GM23338 (cell line): ENCODE results near the gene ANAPC5. TPM values are rescaled to one million over a fixed set of nuclear protein-coding genes. Genes with fewer than 3 reads are reported as not detected.

ENCODE experiments used
- ATAC-seq: fragments of 200-7000 bp; cut with Tn5 transposase; 3 replicates; pipeline ENCODE4 v1.9.1; 2020
- DNase-seq: peaks from one replicate; pipeline ENCODE4 v3.0.0-alpha.2; 2015; ENCODE audit warnings: low spot score
- H2AFZ ChIP-seq: fragments of 200-600 bp; sonication (generic); 2 replicates; pipeline ENCODE4 v1.8.0; 2016; ENCODE audit warnings: antibody characterized with exemption, mild to moderate bottlenecking, moderate library complexity
- H3F3A ChIP-seq: fragments of 200-600 bp; sonication (generic); replicated peaks from 2 replicates; pipeline ENCODE4 v1.8.0; 2017; ENCODE audit warnings: antibody characterized with exemption, mixed run types, low read depth
- H3K27ac ChIP-seq: fragments of 200-600 bp; sonication (generic); 2 replicates; pipeline ENCODE4 v1.6.1; 2016; ENCODE audit warnings: low read depth
- H3K27me3 ChIP-seq: fragments of 200-600 bp; sonication (generic); 2 replicates; pipeline ENCODE4 v1.8.0; 2016; ENCODE audit warnings: mild to moderate bottlenecking, mixed run types, moderate library complexity; ENCODE audit not compliant: insufficient read depth
- H3K36me3 ChIP-seq: fragments of 200-600 bp; sonication (generic); 2 replicates; pipeline ENCODE4 v1.8.0; 2016; ENCODE audit warnings: mild to moderate bottlenecking; ENCODE audit not compliant: insufficient read depth
- H3K4me1 ChIP-seq: fragments of 200-600 bp; sonication (generic); 2 replicates; pipeline ENCODE4 v1.8.0; 2016; ENCODE audit warnings: mild to moderate bottlenecking, moderate library complexity; ENCODE audit not compliant: insufficient read depth
- H3K4me2 ChIP-seq: fragments of 200-600 bp; sonication (generic); 2 replicates; pipeline ENCODE4 v1.7.1; 2017; ENCODE audit warnings: mixed run types
- H3K4me3 ChIP-seq: fragments of 200-600 bp; sonication (generic); 2 replicates; pipeline ENCODE4 v1.6.1; 2016; ENCODE audit warnings: mixed run types
- H3K79me2 ChIP-seq: fragments of 200-600 bp; sonication (generic); replicated peaks from 2 replicates; pipeline ENCODE4 v1.8.0; 2017; ENCODE audit warnings: mild to moderate bottlenecking; ENCODE audit not compliant: insufficient read depth
- H3K9me2 ChIP-seq: fragments of 200-600 bp; sonication (generic); 2 replicates; pipeline ENCODE4 v1.8.0; 2017; ENCODE audit not compliant: insufficient read depth
- H4K20me1 ChIP-seq: fragments of 200-600 bp; sonication (generic); replicated peaks from 2 replicates; pipeline ENCODE4 v1.8.0; 2017; ENCODE audit warnings: mild to moderate bottlenecking; ENCODE audit not compliant: insufficient read depth
- H3K27ac Mint-ChIP-seq: 2 replicates; pipeline ENCODE4 v1.8.0; 2020; ENCODE audit warnings: inconsistent platforms, mild to moderate bottlenecking, moderate library complexity, mixed read lengths
- H3K27me3 Mint-ChIP-seq: 3 replicates; pipeline ENCODE4 v1.8.0; 2022; ENCODE audit warnings: low read depth, mild to moderate bottlenecking, moderate library complexity, mixed read lengths, inconsistent platforms; ENCODE audit not compliant: insufficient read depth, poor library complexity
- H3K36me3 Mint-ChIP-seq: 3 replicates; pipeline ENCODE4 v1.8.0; 2021; ENCODE audit warnings: low read depth, mild to moderate bottlenecking, inconsistent platforms, moderate library complexity, mixed read lengths
- H3K4me1 Mint-ChIP-seq: 3 replicates; pipeline ENCODE4 v1.8.0; 2020; ENCODE audit warnings: mild to moderate bottlenecking, inconsistent platforms, mixed read lengths
- H3K4me3 Mint-ChIP-seq: 3 replicates; pipeline ENCODE4 v1.8.0; 2021; ENCODE audit warnings: moderate library complexity, mild to moderate bottlenecking, inconsistent platforms, mixed read lengths
- H3K9me3 Mint-ChIP-seq: 3 replicates; pipeline ENCODE4 v1.8.0; 2020; ENCODE audit warnings: moderate library complexity, mild to moderate bottlenecking, inconsistent platforms, mixed read lengths
- CREB1 ChIP-seq: fragments of 250-450 bp; sonication (Bioruptor Pico); IDR thresholded peaks from 2 replicates; pipeline ENCODE4 v1.5.0; 2020; ENCODE audit warnings: low read depth, mild to moderate bottlenecking, moderate library complexity
- CTCF ChIP-seq, 2 experiments: fragments of 200-600 bp in 1 of 2; sonication (generic) in 1 of 2; conservative IDR thresholded peaks; 2 replicates each; pipeline versions ENCODE4 v1.5.1 to v1.6.1; 2016 to 2017; ENCODE audit warnings: antibody characterized with exemption in 2 of 2, low read depth in 2 of 2, mild to moderate bottlenecking in 2 of 2, moderate library complexity in 1 of 2
- EZH2 ChIP-seq: fragments of 200-600 bp; sonication (generic); IDR thresholded peaks from one replicate; pipeline ENCODE4 v1.8.0; 2017; ENCODE audit warnings: antibody characterized with exemption, mild to moderate bottlenecking, low read depth; ENCODE audit not compliant: unreplicated experiment
- JUNB ChIP-seq: IDR thresholded peaks from one replicate; pipeline ENCODE4 v1.6.1; 2016; ENCODE audit warnings: antibody characterized with exemption; ENCODE audit not compliant: unreplicated experiment
- NANOG ChIP-seq: IDR thresholded peaks from 2 replicates; pipeline ENCODE4 v1.6.1; 2016; ENCODE audit warnings: antibody characterized with exemption, borderline replicate concordance
- STAT1 ChIP-seq: IDR thresholded peaks from one replicate; pipeline ENCODE4 v1.6.1; 2016; ENCODE audit warnings: antibody characterized with exemption; ENCODE audit not compliant: unreplicated experiment
- ZNF114 ChIP-seq: fragments of 250-450 bp; sonication (Bioruptor Pico); IDR thresholded peaks from 2 replicates; pipeline ENCODE4 v1.5.0; 2020; ENCODE audit warnings: mild to moderate bottlenecking, moderate library complexity
- ZNF331 ChIP-seq: fragments of 250-450 bp; sonication (Bioruptor Pico); IDR thresholded peaks from 2 replicates; pipeline ENCODE4 v1.5.0; 2020; ENCODE audit warnings: low read depth, mild to moderate bottlenecking, moderate library complexity
- polyA plus RNA-seq: library from polyadenylated mRNA; unstranded; fragments of >200 nt; fragmentation: Nextera tagmentation; extraction: Ambion mirVana; gene quantifications from 2 replicates; pipeline ENCODE4 v1.2.1, GENCODE V29; 2016
- total RNA-seq: library from RNA; depleted of rRNA; stranded (reverse); fragments of >200 nt; shearing (Covaris generic); gene quantifications from 2 replicates; pipeline ENCODE4 v1.2.3, GENCODE V29; 2014
- TF ChIP-seq, protein P1 (sequence below): IDR thresholded peaks from 2 replicates; pipeline ENCODE4 v1.6.1; 2016; ENCODE audit warnings: antibody characterized with exemption
- TF ChIP-seq, protein P2 (sequence below): IDR thresholded peaks from one replicate; pipeline ENCODE4 v1.6.1; 2018; ENCODE audit warnings: antibody characterized with exemption; ENCODE audit not compliant: unreplicated experiment

ANAPC5 gene
- total and polyA plus RNA-seq, 2 experiments from 2014 or later = 65.9 to 125 TPM

DNA sequence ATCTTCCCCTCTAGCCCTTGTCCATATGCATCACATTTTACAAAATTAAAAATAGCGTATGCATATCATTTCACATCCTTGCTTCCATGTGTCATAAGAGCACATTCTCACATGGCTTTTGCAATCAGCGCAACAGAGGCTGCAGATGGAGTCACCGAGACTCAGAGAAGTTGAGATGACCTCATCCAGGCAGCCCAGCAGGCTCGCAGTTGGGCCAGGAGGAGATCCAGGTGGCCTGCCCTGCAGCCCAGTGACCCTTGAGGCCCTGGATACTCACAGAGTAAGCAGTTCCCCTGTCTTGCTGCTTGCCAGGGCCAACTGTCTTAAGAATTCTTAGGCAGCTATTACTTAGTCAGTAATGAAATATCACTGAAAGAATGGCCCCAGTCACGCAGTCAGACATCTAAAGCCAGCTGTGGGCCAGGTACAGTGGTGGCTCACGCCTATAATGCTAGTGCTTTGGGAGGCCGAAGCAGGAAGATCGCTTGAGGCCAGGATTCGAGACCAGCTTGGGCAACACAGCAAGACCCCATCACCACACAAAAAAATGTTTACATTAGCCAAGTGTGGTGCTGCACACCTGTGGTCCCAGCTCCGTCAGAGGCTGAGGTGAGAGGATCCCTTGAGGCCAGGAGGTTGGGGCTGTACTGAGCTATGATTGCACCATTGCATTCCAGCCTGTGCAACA is 64.8 kb downstream of the ANAPC5 start:
- H3K79me2 ChIP-seq = peaks cover 7% of the 10 kb centered on the region; the same call in 1 of the 2 replicates
- TF ChIP-seq ZNF331 (CRISPR knock-in tag) = no peak
- ATAC-seq = no peak
- H3K27me3 ChIP-seq = no peaks in the 10 kb centered on the region
- Mint-ChIP-seq H3K27me3 (peaks cover 3% of the 10 kb centered on the region), H3K4me1 (peaks cover 21% of the 10 kb centered on the region), H3K27ac (no peak overlapping the region), H3K9me3 (no peaks in the 10 kb centered on the region; the same call in 2 of the 3 replicates), H3K4me3 (no peak overlapping the region), H3K36me3 (peaks cover 11% of the 10 kb centered on the region; the same call in 2 of the 3 replicates)
- H3K36me3 ChIP-seq = no peaks in the 10 kb centered on the region; the same call in 1 of the 2 replicates
- H3K9me2 ChIP-seq = no peaks in the 10 kb centered on the region
- peaks cover 16% of the 10 kb centered on the region for H3K4me1 ChIP-seq
- H3F3A ChIP-seq = no peaks in the 10 kb centered on the region
- no peak overlapping the region for H3K4me2 ChIP-seq
- H2AFZ ChIP-seq = no peak overlapping the region
- no peak overlapping the region for H3K27ac ChIP-seq
- H4K20me1 ChIP-seq = 0 out of 2 replicates have a peak, but pooled peaks cover 7% of the 10 kb centered on the region
- no peak overlapping the region for H3K4me3 ChIP-seq
- no peak for DNase-seq

- no peak overlapping the region for H3K27ac Mint-ChIP-seq
- TF ChIP-seq, protein P1, sequence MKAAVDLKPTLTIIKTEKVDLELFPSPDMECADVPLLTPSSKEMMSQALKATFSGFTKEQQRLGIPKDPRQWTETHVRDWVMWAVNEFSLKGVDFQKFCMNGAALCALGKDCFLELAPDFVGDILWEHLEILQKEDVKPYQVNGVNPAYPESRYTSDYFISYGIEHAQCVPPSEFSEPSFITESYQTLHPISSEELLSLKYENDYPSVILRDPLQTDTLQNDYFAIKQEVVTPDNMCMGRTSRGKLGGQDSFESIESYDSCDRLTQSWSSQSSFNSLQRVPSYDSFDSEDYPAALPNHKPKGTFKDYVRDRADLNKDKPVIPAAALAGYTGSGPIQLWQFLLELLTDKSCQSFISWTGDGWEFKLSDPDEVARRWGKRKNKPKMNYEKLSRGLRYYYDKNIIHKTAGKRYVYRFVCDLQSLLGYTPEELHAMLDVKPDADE = no peak
- TF ChIP-seq CREB1 (CRISPR knock-in tag) = no peak
- H3K27me3 Mint-ChIP-seq = peaks cover 10% of the 10 kb centered on the region
- DNase-seq = no peak
- Histone ChIP-seq H3K4me2 (no peak overlapping the region), H3K9me2 (no peaks in the 10 kb centered on the region), H3K27ac (no peak overlapping the region), H3F3A (peaks cover 6% of the 10 kb centered on the region; the same call in 1 of the 2 replicates), H2AFZ (no peak overlapping the region), H3K4me3 (no peak overlapping the region), H3K27me3 (no peaks in the 10 kb centered on the region), H3K36me3 (no peaks in the 10 kb centered on the region; the same call in 1 of the 2 replicates), H3K4me1 (peaks cover 24% of the 10 kb centered on the region), H4K20me1 (0 out of 2 replicates have a peak, but pooled peaks cover 7% of the 10 kb centered on the region), H3K79me2 (peaks cover 7% of the 10 kb centered on the region; the same call in 1 of the 2 replicates)
- peaks cover 36% of the 10 kb centered on the region for H3K4me1 Mint-ChIP-seq
- H3K4me3 Mint-ChIP-seq = no peak overlapping the region
- no peak for ATAC-seq
- peaks cover 9% of the 10 kb centered on the region; the same call in 2 of the 3 replicates for H3K36me3 Mint-ChIP-seq
- no peaks in the 10 kb centered on the region; the same call in 2 of the 3 replicates for H3K9me3 Mint-ChIP-seq
Observed at GRCh38 chr12:121285856-121286255, 66.4 kb downstream of the ANAPC5 start.

- H3K27me3 ChIP-seq = no peaks in the 10 kb centered on the region
- H3K9me2 ChIP-seq = no peaks in the 10 kb centered on the region
- no peak overlapping the region for H3K4me2 ChIP-seq
- H3K27me3 Mint-ChIP-seq = peaks cover 10% of the 10 kb centered on the region
- no peak overlapping the region for H3K4me3 Mint-ChIP-seq
- ATAC-seq (no peak), DNase-seq (no peak)
- peaks cover 5% of the 10 kb centered on the region; the same call in 2 of the 3 replicates for H3K36me3 Mint-ChIP-seq
- no peak overlapping the region for H3K4me3 ChIP-seq
- peaks cover 44% of the 10 kb centered on the region for H3K4me1 Mint-ChIP-seq
- peaks cover 6% of the 10 kb centered on the region; the same call in 1 of the 2 replicates for H3F3A ChIP-seq
- H3K4me1 ChIP-seq = peaks cover 32% of the 10 kb centered on the region
- H3K27ac Mint-ChIP-seq = no peak overlapping the region
- H3K79me2 ChIP-seq = peaks cover 7% of the 10 kb centered on the region; the same call in 1 of the 2 replicates
- no peak overlapping the region for H2AFZ ChIP-seq
- no peaks in the 10 kb centered on the region; the same call in 2 of the 3 replicates for H3K9me3 Mint-ChIP-seq
- 0 out of 2 replicates have a peak, but pooled peaks cover 5% of the 10 kb centered on the region for H4K20me1 ChIP-seq
- no peaks in the 10 kb centered on the region for H3K36me3 ChIP-seq
- H3K27ac ChIP-seq = no peak overlapping the region
- TF ChIP-seq JUNB = no peak
- no peak for TF ChIP-seq ZNF114 (CRISPR knock-in tag)
- no peak for TF ChIP-seq CTCF (conservative IDR thresholded peaks at IDR 0.05; ENCODE audit: low read depth in 2 of 2)
- no peak for TF ChIP-seq ZNF331 (CRISPR knock-in tag)
- TF ChIP-seq, protein P2, sequence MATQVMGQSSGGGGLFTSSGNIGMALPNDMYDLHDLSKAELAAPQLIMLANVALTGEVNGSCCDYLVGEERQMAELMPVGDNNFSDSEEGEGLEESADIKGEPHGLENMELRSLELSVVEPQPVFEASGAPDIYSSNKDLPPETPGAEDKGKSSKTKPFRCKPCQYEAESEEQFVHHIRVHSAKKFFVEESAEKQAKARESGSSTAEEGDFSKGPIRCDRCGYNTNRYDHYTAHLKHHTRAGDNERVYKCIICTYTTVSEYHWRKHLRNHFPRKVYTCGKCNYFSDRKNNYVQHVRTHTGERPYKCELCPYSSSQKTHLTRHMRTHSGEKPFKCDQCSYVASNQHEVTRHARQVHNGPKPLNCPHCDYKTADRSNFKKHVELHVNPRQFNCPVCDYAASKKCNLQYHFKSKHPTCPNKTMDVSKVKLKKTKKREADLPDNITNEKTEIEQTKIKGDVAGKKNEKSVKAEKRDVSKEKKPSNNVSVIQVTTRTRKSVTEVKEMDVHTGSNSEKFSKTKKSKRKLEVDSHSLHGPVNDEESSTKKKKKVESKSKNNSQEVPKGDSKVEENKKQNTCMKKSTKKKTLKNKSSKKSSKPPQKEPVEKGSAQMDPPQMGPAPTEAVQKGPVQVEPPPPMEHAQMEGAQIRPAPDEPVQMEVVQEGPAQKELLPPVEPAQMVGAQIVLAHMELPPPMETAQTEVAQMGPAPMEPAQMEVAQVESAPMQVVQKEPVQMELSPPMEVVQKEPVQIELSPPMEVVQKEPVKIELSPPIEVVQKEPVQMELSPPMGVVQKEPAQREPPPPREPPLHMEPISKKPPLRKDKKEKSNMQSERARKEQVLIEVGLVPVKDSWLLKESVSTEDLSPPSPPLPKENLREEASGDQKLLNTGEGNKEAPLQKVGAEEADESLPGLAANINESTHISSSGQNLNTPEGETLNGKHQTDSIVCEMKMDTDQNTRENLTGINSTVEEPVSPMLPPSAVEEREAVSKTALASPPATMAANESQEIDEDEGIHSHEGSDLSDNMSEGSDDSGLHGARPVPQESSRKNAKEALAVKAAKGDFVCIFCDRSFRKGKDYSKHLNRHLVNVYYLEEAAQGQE = no peak
- no peak for TF ChIP-seq EZH2
- no peak for TF ChIP-seq STAT1
- TF ChIP-seq NANOG = no peak
Observed at GRCh38 chr12:121284551-121285390, 67.4 kb downstream of the ANAPC5 start.
